HG03575 (cell line): ENCODE results near the gene MRFAP1.
"Not testable (repeated sequence)": the region's sequence is repeated elsewhere in the genome, so short reads cannot be mapped to it uniquely, and the experiment has no call there.

Experiments used
- ATAC-seq: cut with Tn5 transposase; IDR thresholded peaks from one replicate; pipeline ENCODE4 v1.9.1; 2021; ENCODE audit not compliant: unreplicated experiment, insufficient number of reproducible peaks, low FRiP score; ENCODE audit errors: extremely low read depth

MRFAP1 gene

GRCh38 chr4:6626066-6626465 is 14.4 kb upstream of the MRFAP1 start:
- ATAC-seq = no peak

GRCh38 chr4:6627832-6628231 is 12.7 kb upstream of the MRFAP1 start:
- no peak for ATAC-seq

- ATAC-seq = not testable (repeated sequence)
These were observed 12.0 kb upstream of the MRFAP1 start for GRCh38 chr4:6628484-6628883.

GRCh38 chr4:6632125-6632524 is 8.4 kb upstream of the MRFAP1 start:
- ATAC-seq = no peak

GRCh38 chr4:6633091-6633906 is 7.2 kb upstream of the MRFAP1 start:
- no peak for ATAC-seq

GRCh38 chr4:6634746-6635145 is 5.7 kb upstream of the MRFAP1 start:
- ATAC-seq = no peak

- no peak for ATAC-seq
These were observed 1.3 kb upstream of the MRFAP1 start for GRCh38 chr4:6639137-6639680.

- ATAC-seq = no peak
These were observed 882 bp downstream of the MRFAP1 start for GRCh38 chr4:6641164-6641970.

- ATAC-seq = no peak
These were observed 1.5 kb downstream of the MRFAP1 start for GRCh38 chr4:6641971-6642320.

GRCh38 chr4:6643141-6643847 is 2.8 kb downstream of the MRFAP1 start:
- ATAC-seq = no peak

- ATAC-seq = no peak
These were observed 4.5 kb downstream of the MRFAP1 start for GRCh38 chr4:6644792-6645530.

GRCh38 chr4:6647169-6647568 is 6.7 kb downstream of the MRFAP1 start:
- no peak for ATAC-seq

- ATAC-seq = no peak
These were observed 7.2 kb downstream of the MRFAP1 start for GRCh38 chr4:6647582-6648230.

GRCh38 chr4:6649216-6649615 is 8.7 kb downstream of the MRFAP1 start:
- no peak for ATAC-seq

GRCh38 chr4:6654211-6654610 is 13.7 kb downstream of the MRFAP1 start:
- ATAC-seq = not testable (repeated sequence)

- ATAC-seq = not testable (repeated sequence)
These were observed 14.8 kb downstream of the MRFAP1 start for GRCh38 chr4:6655291-6655690.

GRCh38 chr4:6655924-6656323 is 15.4 kb downstream of the MRFAP1 start:
- ATAC-seq = no peak
